Caco-2 (cell line): Measurements from ENCODE around the gene NANS. TPM values are rescaled to one million over a fixed set of nuclear protein-coding genes. Genes with fewer than 3 reads are reported as not detected.

Experiments
- BruUV-seq: library from RNA; stranded (reverse); fragments of 400-500 nt; replicated peaks from 2 replicates; lab custom pipeline; 2021; lab: Mats Ljungman, UMichigan
- CTCF ChIA-PET: fragments of 300-600 bp; sonication (Branson Sonifier 250); formaldehyde crosslinking; loops from one replicate; lab custom pipeline; 2022; ENCODE audit warnings: antibody characterized with exemption; lab: Charles Lee
- POLR2A ChIA-PET: fragments of 300-600 bp; sonication (Branson Sonifier 250); formaldehyde crosslinking; loops from one replicate; lab custom pipeline; 2022; ENCODE audit warnings: antibody characterized with exemption; lab: Charles Lee
- DNase-seq, 2 experiments: peaks; one replicate each; pipeline versions ENCODE4 v3.0.0 to v3.0.0-alpha.2; 2020 to 2022
- H3K27me3 ChIP-seq: replicated peaks from 2 replicates; pipeline ENCODE4 v1.6.0; 2011; ENCODE audit warnings: low read length; ENCODE audit not compliant: control insufficient read depth, insufficient read depth
- H3K36me3 ChIP-seq: 2 replicates; pipeline ENCODE4 v1.5.1; 2011; ENCODE audit warnings: low read length; ENCODE audit not compliant: control insufficient read depth, insufficient read depth
- H3K4me1 ChIP-seq: fragments of 250-450 bp; sonication (Bioruptor Pico); 2 replicates; pipeline ENCODE4 v1.5.1; 2020; ENCODE audit warnings: mild to moderate bottlenecking
- H3K4me3 ChIP-seq: 2 replicates; pipeline ENCODE4 v1.5.1; 2011; ENCODE audit warnings: low read depth, mild to moderate bottlenecking, control low read depth, low read length
- H3K9me3 ChIP-seq: fragments of 250-450 bp; sonication (Bioruptor Pico); 2 replicates; pipeline ENCODE4 v1.5.1; 2020; ENCODE audit warnings: mild to moderate bottlenecking, moderate library complexity
- H3K27ac Mint-ChIP-seq: one replicate; pipeline ENCODE4 v1.8.0; 2022; ENCODE audit warnings: mixed read lengths; ENCODE audit not compliant: unreplicated experiment
- H3K27me3 Mint-ChIP-seq: one replicate; pipeline ENCODE4 v1.8.0; 2022; ENCODE audit warnings: mixed read lengths; ENCODE audit not compliant: insufficient read depth, unreplicated experiment
- H3K36me3 Mint-ChIP-seq: one replicate; pipeline ENCODE4 v1.8.0; 2022; ENCODE audit warnings: mild to moderate bottlenecking, mixed read lengths; ENCODE audit not compliant: insufficient read depth, unreplicated experiment
- H3K4me1 Mint-ChIP-seq: one replicate; pipeline ENCODE4 v1.8.0; 2022; ENCODE audit warnings: low read depth, mixed read lengths; ENCODE audit not compliant: unreplicated experiment
- H3K4me3 Mint-ChIP-seq: one replicate; pipeline ENCODE4 v1.8.0; 2022; ENCODE audit warnings: mild to moderate bottlenecking, moderate library complexity, mixed read lengths; ENCODE audit not compliant: unreplicated experiment
- H3K9me3 Mint-ChIP-seq: one replicate; pipeline ENCODE4 v1.8.0; 2022; ENCODE audit warnings: mixed read lengths; ENCODE audit not compliant: unreplicated experiment
- intact Hi-C: fragments of 100-400 bp; cut with micrococcal nuclease; formaldehyde crosslinking; loops from one replicate; pipeline ENCODE4 v1.10.0; 2022; ENCODE audit not compliant: unreplicated experiment
- total RNA-seq: library from RNA; stranded (reverse); gene quantifications from 2 replicates; pipeline ENCODE4 v1.2.3, GENCODE V29; 2022
- TF ChIP-seq, protein P1 (sequence below), 2 experiments: fragments of 200-600 bp in 1 of 2; IDR thresholded peaks; 1 replicate in 1 of 2; 2 replicates in 1 of 2; pipeline versions ENCODE4 v1.5.1 to v1.8.0; 2011 to 2022; ENCODE audit warnings: antibody characterized with exemption in 1 of 2, control low read depth in 1 of 2, inconsistent platforms in 1 of 2, low read depth in 1 of 2, low read length in 1 of 2, mild to moderate bottlenecking in 1 of 2, moderate library complexity in 1 of 2; ENCODE audit not compliant: insufficient read depth in 1 of 2, severe bottlenecking in 1 of 2, unreplicated experiment in 1 of 2

The NANS gene
- total RNA-seq, 1 experiment from 2014 or later: 68.7 TPM

GRCh38 chr9:98124637-98125426 lies 68.3 kb downstream of the NANS start:
- H3K27me3 ChIP-seq: no peaks in the 10 kb centered on the region
- BruUV-seq: no TSS peak
- H3K4me3 ChIP-seq: no peak overlapping the region
- Mint-ChIP-seq H3K4me3 (no peak overlapping the region), H3K4me1 (peaks cover 15% of the 10 kb centered on the region), H3K36me3 (peaks cover 40% of the 10 kb centered on the region), H3K27ac (no peak overlapping the region), H3K9me3 (no peaks in the 10 kb centered on the region), H3K27me3 (no peaks in the 10 kb centered on the region)
- POLR2A ChIA-PET: no interaction called here
- H3K36me3 ChIP-seq: peaks cover 7% of the 10 kb centered on the region
- H3K4me1 ChIP-seq: peaks cover 14% of the 10 kb centered on the region
- intact Hi-C loops: no loop called here
- TF ChIP-seq, protein P1, sequence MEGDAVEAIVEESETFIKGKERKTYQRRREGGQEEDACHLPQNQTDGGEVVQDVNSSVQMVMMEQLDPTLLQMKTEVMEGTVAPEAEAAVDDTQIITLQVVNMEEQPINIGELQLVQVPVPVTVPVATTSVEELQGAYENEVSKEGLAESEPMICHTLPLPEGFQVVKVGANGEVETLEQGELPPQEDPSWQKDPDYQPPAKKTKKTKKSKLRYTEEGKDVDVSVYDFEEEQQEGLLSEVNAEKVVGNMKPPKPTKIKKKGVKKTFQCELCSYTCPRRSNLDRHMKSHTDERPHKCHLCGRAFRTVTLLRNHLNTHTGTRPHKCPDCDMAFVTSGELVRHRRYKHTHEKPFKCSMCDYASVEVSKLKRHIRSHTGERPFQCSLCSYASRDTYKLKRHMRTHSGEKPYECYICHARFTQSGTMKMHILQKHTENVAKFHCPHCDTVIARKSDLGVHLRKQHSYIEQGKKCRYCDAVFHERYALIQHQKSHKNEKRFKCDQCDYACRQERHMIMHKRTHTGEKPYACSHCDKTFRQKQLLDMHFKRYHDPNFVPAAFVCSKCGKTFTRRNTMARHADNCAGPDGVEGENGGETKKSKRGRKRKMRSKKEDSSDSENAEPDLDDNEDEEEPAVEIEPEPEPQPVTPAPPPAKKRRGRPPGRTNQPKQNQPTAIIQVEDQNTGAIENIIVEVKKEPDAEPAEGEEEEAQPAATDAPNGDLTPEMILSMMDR (IDR thresholded peaks at IDR 0.05; ENCODE audit: insufficient read depth in 1 of 2, low read depth in 1 of 2, low read length in 1 of 2, severe bottlenecking in 1 of 2, unreplicated experiment in 1 of 2): no peak
- no peaks in the 10 kb centered on the region for H3K9me3 ChIP-seq
- CTCF ChIA-PET: interaction anchor here (0.6 kb wide), 1 partner anchor 61 kb away, joined by 4 read pairs; no protein-coding TSS in a partner anchor
- DNase-seq: no peak

- Histone ChIP-seq H3K9me3 (no peaks in the 10 kb centered on the region), H3K27me3 (no peaks in the 10 kb centered on the region), H3K36me3 (peaks cover 7% of the 10 kb centered on the region), H3K4me3 (no peak overlapping the region), H3K4me1 (no peaks in the 10 kb centered on the region)
- Mint-ChIP-seq H3K4me3 (no peak overlapping the region), H3K9me3 (no peaks in the 10 kb centered on the region), H3K4me1 (no peaks in the 10 kb centered on the region), H3K36me3 (peaks cover 54% of the 10 kb centered on the region), H3K27ac (no peak overlapping the region), H3K27me3 (no peaks in the 10 kb centered on the region)
- intact Hi-C loops: no loop called here
- CTCF ChIA-PET: no interaction called here
- no peak for DNase-seq
- POLR2A ChIA-PET: no interaction called here
- BruUV-seq: no TSS peak
- TF ChIP-seq, protein P1 (IDR thresholded peaks at IDR 0.05; ENCODE audit: insufficient read depth in 1 of 2, low read depth in 1 of 2, low read length in 1 of 2, severe bottlenecking in 1 of 2, unreplicated experiment in 1 of 2): no peak
Observed at GRCh38 chr9:98127226-98127625, 70.7 kb downstream of the NANS start.

DNA sequence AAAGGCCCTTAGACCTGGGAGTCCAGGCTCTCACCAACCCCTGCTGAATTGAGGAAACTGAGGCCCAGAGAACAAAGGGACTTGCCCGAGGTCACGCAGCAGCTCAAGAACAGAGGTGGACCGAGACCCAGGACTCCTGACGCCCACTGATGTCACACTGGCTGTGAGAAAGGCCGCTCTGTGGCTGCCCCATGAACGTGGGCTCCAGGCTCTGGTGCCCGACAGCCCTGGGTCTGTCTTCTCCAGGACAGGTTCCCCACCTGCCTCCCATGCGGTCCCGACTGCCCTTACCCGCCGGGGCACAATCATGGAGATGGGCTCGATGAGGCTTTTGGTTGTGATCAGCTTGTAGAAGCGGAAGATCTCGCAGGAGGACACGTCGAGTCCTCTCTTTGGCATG lies 71.8 kb downstream of the NANS start:
- CTCF ChIA-PET: no interaction called here
- Histone ChIP-seq H3K4me3 (no peak overlapping the region), H3K4me1 (no peaks in the 10 kb centered on the region), H3K36me3 (peaks cover 7% of the 10 kb centered on the region), H3K27me3 (no peaks in the 10 kb centered on the region), H3K9me3 (no peaks in the 10 kb centered on the region)
- no peak overlapping the region for H3K27ac Mint-ChIP-seq
- BruUV-seq: no TSS peak
- intact Hi-C loops: no loop called here
- no peak overlapping the region for H3K4me3 Mint-ChIP-seq
- no peaks in the 10 kb centered on the region for H3K9me3 Mint-ChIP-seq
- H3K36me3 Mint-ChIP-seq: peaks cover 58% of the 10 kb centered on the region
- POLR2A ChIA-PET: no interaction called here
- TF ChIP-seq, protein P1 (IDR thresholded peaks at IDR 0.05; ENCODE audit: insufficient read depth in 1 of 2, low read depth in 1 of 2, low read length in 1 of 2, severe bottlenecking in 1 of 2, unreplicated experiment in 1 of 2): no peak
- no peak for DNase-seq
- no peaks in the 10 kb centered on the region for H3K4me1 Mint-ChIP-seq
- H3K27me3 Mint-ChIP-seq: no peaks in the 10 kb centered on the region
